Measurements from ENCODE around the gene EML4.
"Not testable (repeated sequence)": the region's sequence is repeated elsewhere in the genome, so short reads cannot be mapped to it uniquely, and the experiment has no call there.

Gene EML4

GRCh38 chr2:42270757-42271156 lies 101.6 kb downstream of the EML4 start:
- H3K27me3 ChIP-seq (ENCODE audit: control insufficient read depth in 1 of 2, insufficient read depth in 2 of 2, low read length in 2 of 2): no peaks in the 10 kb centered on the region
- no peaks in the 10 kb centered on the region for H3K9me3 ChIP-seq (ENCODE audit: control insufficient read depth in 1 of 2, low read length in 2 of 2)
- H3K27ac ChIP-seq (ENCODE audit: low read depth, low read length): no peak overlapping the region
- H3K4me1 ChIP-seq (ENCODE audit: control insufficient read depth in 1 of 2, insufficient read depth in 2 of 2, low read length in 2 of 2): peaks cover 0 to 3% of the 10 kb centered on the region in 2 donors
- peaks cover 3 to 16% of the 10 kb centered on the region in 2 donors for H3K36me3 ChIP-seq (ENCODE audit: control insufficient read depth in 1 of 2, insufficient read depth in 2 of 2, low read length in 2 of 2)
- H3K9ac ChIP-seq (ENCODE audit: low read depth in 1 of 2, low read length in 2 of 2): no peak overlapping the region
- no peak overlapping the region for H3K4me3 ChIP-seq (ENCODE audit: low read depth in 1 of 2, low read length in 2 of 2)

- not testable (repeated sequence) for H3K9ac ChIP-seq (ENCODE audit: low read depth in 1 of 2, low read length in 2 of 2); H3K4me1 ChIP-seq (ENCODE audit: control insufficient read depth in 1 of 2, insufficient read depth in 2 of 2, low read length in 2 of 2); H3K9me3 ChIP-seq (ENCODE audit: control insufficient read depth in 1 of 2, low read length in 2 of 2); H3K4me3 ChIP-seq (ENCODE audit: low read depth in 1 of 2, low read length in 2 of 2); H3K27me3 ChIP-seq (ENCODE audit: control insufficient read depth in 1 of 2, insufficient read depth in 2 of 2, low read length in 2 of 2); H3K27ac ChIP-seq (ENCODE audit: low read depth, low read length)
- peaks cover 3 to 21% of the 10 kb centered on the region in 2 donors for H3K36me3 ChIP-seq (ENCODE audit: control insufficient read depth in 1 of 2, insufficient read depth in 2 of 2, low read length in 2 of 2)
Measured at GRCh38 chr2:42271246-42271645, 102.1 kb downstream of the EML4 start.

GRCh38 chr2:42274863-42275262 lies 105.7 kb downstream of the EML4 start:
- no peak overlapping the region for H3K4me3 ChIP-seq (ENCODE audit: low read depth in 1 of 2, low read length in 2 of 2)
- H3K9ac ChIP-seq (ENCODE audit: low read depth in 1 of 2, low read length in 2 of 2): no peak overlapping the region
- H3K27ac ChIP-seq (ENCODE audit: low read depth, low read length): no peak overlapping the region
- H3K36me3 ChIP-seq (ENCODE audit: control insufficient read depth in 1 of 2, insufficient read depth in 2 of 2, low read length in 2 of 2): peaks cover 0 to 19% of the 10 kb centered on the region in 2 donors
- no peaks in the 10 kb centered on the region for H3K9me3 ChIP-seq (ENCODE audit: control insufficient read depth in 1 of 2, low read length in 2 of 2)
- no peaks in the 10 kb centered on the region for H3K4me1 ChIP-seq (ENCODE audit: control insufficient read depth in 1 of 2, insufficient read depth in 2 of 2, low read length in 2 of 2)
- no peaks in the 10 kb centered on the region for H3K27me3 ChIP-seq (ENCODE audit: control insufficient read depth in 1 of 2, insufficient read depth in 2 of 2, low read length in 2 of 2)

- H3K9me3 ChIP-seq (ENCODE audit: control insufficient read depth in 1 of 2, low read length in 2 of 2): no peaks in the 10 kb centered on the region
- H3K4me3 ChIP-seq (ENCODE audit: low read depth in 1 of 2, low read length in 2 of 2): no peak overlapping the region
- no peak overlapping the region for H3K27ac ChIP-seq (ENCODE audit: low read depth, low read length)
- H3K4me1 ChIP-seq (ENCODE audit: control insufficient read depth in 1 of 2, insufficient read depth in 2 of 2, low read length in 2 of 2): no peaks in the 10 kb centered on the region
- no peaks in the 10 kb centered on the region for H3K27me3 ChIP-seq (ENCODE audit: control insufficient read depth in 1 of 2, insufficient read depth in 2 of 2, low read length in 2 of 2)
- no peak overlapping the region for H3K9ac ChIP-seq (ENCODE audit: low read depth in 1 of 2, low read length in 2 of 2)
- H3K36me3 ChIP-seq (ENCODE audit: control insufficient read depth in 1 of 2, insufficient read depth in 2 of 2, low read length in 2 of 2): peaks cover 9 to 57% of the 10 kb centered on the region in 2 donors
Measured at GRCh38 chr2:42281416-42282081, 112.4 kb downstream of the EML4 start.

- no peaks in the 10 kb centered on the region for H3K4me1 ChIP-seq (ENCODE audit: control insufficient read depth in 1 of 2, insufficient read depth in 2 of 2, low read length in 2 of 2)
- H3K36me3 ChIP-seq (ENCODE audit: control insufficient read depth in 1 of 2, insufficient read depth in 2 of 2, low read length in 2 of 2): peaks cover 13 to 62% of the 10 kb centered on the region in 2 donors
- H3K4me3 ChIP-seq (ENCODE audit: low read depth in 1 of 2, low read length in 2 of 2): no peak overlapping the region
Measured at GRCh38 chr2:42284019-42284418, 114.9 kb downstream of the EML4 start.

GRCh38 chr2:42286268-42286946 lies 117.3 kb downstream of the EML4 start:
- H3K9me3 ChIP-seq (ENCODE audit: control insufficient read depth in 1 of 2, low read length in 2 of 2): no peaks in the 10 kb centered on the region
- no peak overlapping the region for H3K4me3 ChIP-seq (ENCODE audit: low read depth in 1 of 2, low read length in 2 of 2)
- peaks cover 16 to 61% of the 10 kb centered on the region in 2 donors for H3K36me3 ChIP-seq (ENCODE audit: control insufficient read depth in 1 of 2, insufficient read depth in 2 of 2, low read length in 2 of 2)
- no peaks in the 10 kb centered on the region for H3K4me1 ChIP-seq (ENCODE audit: control insufficient read depth in 1 of 2, insufficient read depth in 2 of 2, low read length in 2 of 2)
- no peak overlapping the region for H3K9ac ChIP-seq (ENCODE audit: low read depth in 1 of 2, low read length in 2 of 2)
- no peaks in the 10 kb centered on the region for H3K27me3 ChIP-seq (ENCODE audit: control insufficient read depth in 1 of 2, insufficient read depth in 2 of 2, low read length in 2 of 2)
- H3K27ac ChIP-seq (ENCODE audit: low read depth, low read length): no peak overlapping the region

More at GRCh38 chr2:42284019-42284418, 114.9 kb downstream of the EML4 start:
- Histone ChIP-seq H3K27ac (ENCODE audit: low read depth, low read length) (no peak overlapping the region), H3K9me3 (ENCODE audit: control insufficient read depth in 1 of 2, low read length in 2 of 2) (no peaks in the 10 kb centered on the region), H3K27me3 (ENCODE audit: control insufficient read depth in 1 of 2, insufficient read depth in 2 of 2, low read length in 2 of 2) (no peaks in the 10 kb centered on the region), H3K9ac (ENCODE audit: low read depth in 1 of 2, low read length in 2 of 2) (no peak overlapping the region)

- no peaks in the 10 kb centered on the region for H3K4me1 ChIP-seq (ENCODE audit: control insufficient read depth in 1 of 2, insufficient read depth in 2 of 2, low read length in 2 of 2)
- no peak overlapping the region for H3K9ac ChIP-seq (ENCODE audit: low read depth in 1 of 2, low read length in 2 of 2)
- H3K27ac ChIP-seq (ENCODE audit: low read depth, low read length): no peak overlapping the region
- no peaks in the 10 kb centered on the region for H3K27me3 ChIP-seq (ENCODE audit: control insufficient read depth in 1 of 2, insufficient read depth in 2 of 2, low read length in 2 of 2)
- no peak overlapping the region for H3K4me3 ChIP-seq (ENCODE audit: low read depth in 1 of 2, low read length in 2 of 2)
- peaks cover 7 to 55% of the 10 kb centered on the region in 2 donors for H3K36me3 ChIP-seq (ENCODE audit: control insufficient read depth in 1 of 2, insufficient read depth in 2 of 2, low read length in 2 of 2)
- H3K9me3 ChIP-seq (ENCODE audit: control insufficient read depth in 1 of 2, low read length in 2 of 2): no peaks in the 10 kb centered on the region
Measured at GRCh38 chr2:42288811-42289210, 119.7 kb downstream of the EML4 start.

- Histone ChIP-seq H3K27me3 (ENCODE audit: control insufficient read depth in 1 of 2, insufficient read depth in 2 of 2, low read length in 2 of 2) (no peaks in the 10 kb centered on the region), H3K36me3 (ENCODE audit: control insufficient read depth in 1 of 2, insufficient read depth in 2 of 2, low read length in 2 of 2) (peaks cover 7 to 53% of the 10 kb centered on the region in 2 donors), H3K4me1 (ENCODE audit: control insufficient read depth in 1 of 2, insufficient read depth in 2 of 2, low read length in 2 of 2) (no peaks in the 10 kb centered on the region), H3K9ac (ENCODE audit: low read depth in 1 of 2, low read length in 2 of 2) (no peak overlapping the region), H3K9me3 (ENCODE audit: control insufficient read depth in 1 of 2, low read length in 2 of 2) (no peaks in the 10 kb centered on the region), H3K4me3 (ENCODE audit: low read depth in 1 of 2, low read length in 2 of 2) (no peak overlapping the region), H3K27ac (ENCODE audit: low read depth, low read length) (no peak overlapping the region)
Measured at GRCh38 chr2:42289222-42289621, 120.1 kb downstream of the EML4 start.

GRCh38 chr2:42290005-42290404 lies 120.9 kb downstream of the EML4 start:
- H3K9ac ChIP-seq (ENCODE audit: low read depth in 1 of 2, low read length in 2 of 2): no peak overlapping the region
- H3K9me3 ChIP-seq (ENCODE audit: control insufficient read depth in 1 of 2, low read length in 2 of 2): no peaks in the 10 kb centered on the region
- H3K27me3 ChIP-seq (ENCODE audit: control insufficient read depth in 1 of 2, insufficient read depth in 2 of 2, low read length in 2 of 2): no peaks in the 10 kb centered on the region
- no peaks in the 10 kb centered on the region for H3K4me1 ChIP-seq (ENCODE audit: control insufficient read depth in 1 of 2, insufficient read depth in 2 of 2, low read length in 2 of 2)
- H3K27ac ChIP-seq (ENCODE audit: low read depth, low read length): no peak overlapping the region
- no peak overlapping the region for H3K4me3 ChIP-seq (ENCODE audit: low read depth in 1 of 2, low read length in 2 of 2)
- peaks cover 9 to 52% of the 10 kb centered on the region in 2 donors for H3K36me3 ChIP-seq (ENCODE audit: control insufficient read depth in 1 of 2, insufficient read depth in 2 of 2, low read length in 2 of 2)

GRCh38 chr2:42293019-42293418 lies 123.9 kb downstream of the EML4 start:
- Histone ChIP-seq H3K36me3 (ENCODE audit: control insufficient read depth in 1 of 2, insufficient read depth in 2 of 2, low read length in 2 of 2) (peaks cover 25 to 57% of the 10 kb centered on the region in 2 donors), H3K4me1 (ENCODE audit: control insufficient read depth in 1 of 2, insufficient read depth in 2 of 2, low read length in 2 of 2) (no peaks in the 10 kb centered on the region), H3K27me3 (ENCODE audit: control insufficient read depth in 1 of 2, insufficient read depth in 2 of 2, low read length in 2 of 2) (no peaks in the 10 kb centered on the region), H3K27ac (ENCODE audit: low read depth, low read length) (no peak overlapping the region), H3K4me3 (ENCODE audit: low read depth in 1 of 2, low read length in 2 of 2) (no peak overlapping the region), H3K9ac (ENCODE audit: low read depth in 1 of 2, low read length in 2 of 2) (no peak overlapping the region), H3K9me3 (ENCODE audit: control insufficient read depth in 1 of 2, low read length in 2 of 2) (no peaks in the 10 kb centered on the region)
